ENCODE data around the gene AP1G1.

The AP1G1 gene

GRCh38 chr16:71748226-71748625 is 60.4 kb downstream of the AP1G1 start:
- DNase-seq = no peak

- DNase-seq = no peak
These were observed 62.1 kb downstream of the AP1G1 start for GRCh38 chr16:71746442-71747046.

GRCh38 chr16:71738855-71739254 is 69.8 kb downstream of the AP1G1 start:
- no peak for DNase-seq

- no peak for DNase-seq
These were observed 71.1 kb downstream of the AP1G1 start for GRCh38 chr16:71737501-71737900.

GRCh38 chr16:71734511-71734910 is 74.1 kb downstream of the AP1G1 start:
- DNase-seq = no peak

- no peak for DNase-seq
These were observed 76.0 kb downstream of the AP1G1 start for GRCh38 chr16:71732587-71732986.

- DNase-seq = no peak
These were observed 80.9 kb downstream of the AP1G1 start for GRCh38 chr16:71727551-71728324.

- DNase-seq = no peak
These were observed 81.9 kb downstream of the AP1G1 start for GRCh38 chr16:71726476-71727315.

GRCh38 chr16:71724320-71724751 is 84.3 kb downstream of the AP1G1 start, which contains the start of gene PHLPP2:
TSS of gene PHLPP2 (minus strand) at chr16:71724701. CDS start at chr16:71714795, 9,906 bp downstream.
- DNase-seq = no peak

GRCh38 chr16:71723537-71724319 is 84.9 kb downstream of the AP1G1 start:
- DNase-seq = no peak

- no peak for DNase-seq
These were observed 85.7 kb downstream of the AP1G1 start for GRCh38 chr16:71722801-71723536.

GRCh38 chr16:71721066-71721740 is 87.4 kb downstream of the AP1G1 start:
- no peak for DNase-seq

GRCh38 chr16:71712501-71712900 is 96.1 kb downstream of the AP1G1 start:
- no peak for DNase-seq

- no peak for DNase-seq
These were observed 96.8 kb downstream of the AP1G1 start for GRCh38 chr16:71711789-71712188.

GRCh38 chr16:71709229-71709781 is 99.3 kb downstream of the AP1G1 start:
- DNase-seq = no peak

GRCh38 chr16:71708696-71709095 is 99.9 kb downstream of the AP1G1 start:
- DNase-seq = no peak

GRCh38 chr16:71707199-71707598 is 101.4 kb downstream of the AP1G1 start:
- DNase-seq = no peak

- no peak for DNase-seq
These were observed 102.6 kb downstream of the AP1G1 start for GRCh38 chr16:71706046-71706445.

- no peak for DNase-seq
These were observed 105.3 kb downstream of the AP1G1 start for GRCh38 chr16:71703333-71703732.

- no peak for DNase-seq
These were observed 107.8 kb downstream of the AP1G1 start for GRCh38 chr16:71700831-71701230.

GRCh38 chr16:71698491-71698890 is 110.1 kb downstream of the AP1G1 start:
- DNase-seq = no peak

All from cortex of kidney (tissue), 1 donor.